Activated CD8-positive, alpha-beta T cell treated with anti-CD3 and anti-CD28 coated beads for 36 hours (primary cell): ENCODE results near the gene PPP1R16B. TPM values are rescaled to one million over a fixed set of nuclear protein-coding genes. Genes with fewer than 3 reads are reported as not detected.
A peak's percentile ranks its signal among the peaks of the same experiment; 100 is the strongest.

Experiments used
- ATAC-seq: fragments of 200-7000 bp; cut with Tn5 transposase; one replicate; pipeline ENCODE4 v1.10.0; 2021; ENCODE audit warnings: mild to moderate bottlenecking, moderate library complexity
- CTCF ChIA-PET: fragments of 350-600 bp; sonication (Branson Sonifier 250); formaldehyde crosslinking; loops from one replicate; lab custom pipeline; 2021; ENCODE audit warnings: antibody characterized with exemption; lab: Charles Lee
- POLR2A ChIA-PET: fragments of 350-600 bp; sonication (Branson Sonifier 250); formaldehyde crosslinking; loops from one replicate; lab custom pipeline; 2021; ENCODE audit warnings: antibody characterized with exemption; lab: Charles Lee
- DNase-seq: peaks from one replicate; pipeline ENCODE4 v3.0.0-alpha.2; 2020
- H3K27ac Mint-ChIP-seq: one replicate; pipeline ENCODE4 v1.8.0; 2021; ENCODE audit warnings: mild to moderate bottlenecking, mixed read lengths
- H3K27me3 Mint-ChIP-seq: one replicate; pipeline ENCODE4 v1.8.0; 2021; ENCODE audit warnings: mixed read lengths
- H3K36me3 Mint-ChIP-seq: one replicate; pipeline ENCODE4 v1.8.0; 2021; ENCODE audit warnings: low read depth, mixed read lengths
- H3K4me1 Mint-ChIP-seq: one replicate; pipeline ENCODE4 v1.8.0; 2021; ENCODE audit warnings: low read depth, mixed read lengths
- H3K4me3 Mint-ChIP-seq: one replicate; pipeline ENCODE4 v1.8.0; 2021; ENCODE audit warnings: mild to moderate bottlenecking, moderate library complexity, mixed read lengths
- H3K9me3 Mint-ChIP-seq: one replicate; pipeline ENCODE4 v1.8.0; 2021; ENCODE audit warnings: mixed read lengths
- intact Hi-C: fragments of 100-400 bp; cut with micrococcal nuclease; formaldehyde crosslinking; loops from one replicate; pipeline ENCODE4 v1.10.0; 2022
- total RNA-seq, 2 experiments: library from RNA; stranded (reverse); gene quantifications; one replicate each; pipeline ENCODE4 v1.2.3, GENCODE V29; 2021
- TF ChIP-seq, protein P1 (sequence below): fragments of 200-600 bp; IDR thresholded peaks from one replicate; pipeline ENCODE4 v1.8.0; 2022; ENCODE audit warnings: antibody characterized with exemption, mild to moderate bottlenecking

Gene PPP1R16B
- total RNA-seq, 2 experiments from 2014 or later: 74.9 to 81.4 TPM

DNA sequence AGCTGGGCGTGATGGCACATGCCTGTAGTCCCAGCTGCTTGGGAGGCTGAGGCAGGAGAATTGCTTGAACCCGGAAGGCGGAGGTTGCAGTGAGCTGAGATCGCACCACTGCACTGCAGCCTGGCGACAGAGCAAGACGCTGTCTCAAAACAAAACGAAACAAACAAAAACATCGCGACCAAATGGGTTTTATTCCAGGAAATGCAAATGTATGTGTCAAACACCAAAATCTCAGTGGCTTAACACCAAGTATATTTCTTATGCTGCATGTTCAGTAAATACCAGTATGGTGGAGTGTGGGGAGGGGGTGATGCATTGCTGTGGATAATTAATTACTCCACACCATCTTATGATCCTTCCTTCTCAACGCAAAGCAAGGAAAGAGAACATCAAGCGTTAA is 29.1 kb upstream of the PPP1R16B start:
- H3K36me3 Mint-ChIP-seq: peaks cover 28% of the 10 kb centered on the region
- TF ChIP-seq, protein P1, sequence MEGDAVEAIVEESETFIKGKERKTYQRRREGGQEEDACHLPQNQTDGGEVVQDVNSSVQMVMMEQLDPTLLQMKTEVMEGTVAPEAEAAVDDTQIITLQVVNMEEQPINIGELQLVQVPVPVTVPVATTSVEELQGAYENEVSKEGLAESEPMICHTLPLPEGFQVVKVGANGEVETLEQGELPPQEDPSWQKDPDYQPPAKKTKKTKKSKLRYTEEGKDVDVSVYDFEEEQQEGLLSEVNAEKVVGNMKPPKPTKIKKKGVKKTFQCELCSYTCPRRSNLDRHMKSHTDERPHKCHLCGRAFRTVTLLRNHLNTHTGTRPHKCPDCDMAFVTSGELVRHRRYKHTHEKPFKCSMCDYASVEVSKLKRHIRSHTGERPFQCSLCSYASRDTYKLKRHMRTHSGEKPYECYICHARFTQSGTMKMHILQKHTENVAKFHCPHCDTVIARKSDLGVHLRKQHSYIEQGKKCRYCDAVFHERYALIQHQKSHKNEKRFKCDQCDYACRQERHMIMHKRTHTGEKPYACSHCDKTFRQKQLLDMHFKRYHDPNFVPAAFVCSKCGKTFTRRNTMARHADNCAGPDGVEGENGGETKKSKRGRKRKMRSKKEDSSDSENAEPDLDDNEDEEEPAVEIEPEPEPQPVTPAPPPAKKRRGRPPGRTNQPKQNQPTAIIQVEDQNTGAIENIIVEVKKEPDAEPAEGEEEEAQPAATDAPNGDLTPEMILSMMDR: no peak
- peaks cover 7% of the 10 kb centered on the region for H3K9me3 Mint-ChIP-seq
- ATAC-seq (peak; percentile 27), DNase-seq (no peak)
- intact Hi-C loops: no loop called here
- peaks cover 7% of the 10 kb centered on the region for H3K4me1 Mint-ChIP-seq
- H3K27ac Mint-ChIP-seq: no peak overlapping the region
- no peaks in the 10 kb centered on the region for H3K27me3 Mint-ChIP-seq
- CTCF ChIA-PET: no interaction called here
- POLR2A ChIA-PET: no interaction called here
- no peak overlapping the region for H3K4me3 Mint-ChIP-seq

DNA sequence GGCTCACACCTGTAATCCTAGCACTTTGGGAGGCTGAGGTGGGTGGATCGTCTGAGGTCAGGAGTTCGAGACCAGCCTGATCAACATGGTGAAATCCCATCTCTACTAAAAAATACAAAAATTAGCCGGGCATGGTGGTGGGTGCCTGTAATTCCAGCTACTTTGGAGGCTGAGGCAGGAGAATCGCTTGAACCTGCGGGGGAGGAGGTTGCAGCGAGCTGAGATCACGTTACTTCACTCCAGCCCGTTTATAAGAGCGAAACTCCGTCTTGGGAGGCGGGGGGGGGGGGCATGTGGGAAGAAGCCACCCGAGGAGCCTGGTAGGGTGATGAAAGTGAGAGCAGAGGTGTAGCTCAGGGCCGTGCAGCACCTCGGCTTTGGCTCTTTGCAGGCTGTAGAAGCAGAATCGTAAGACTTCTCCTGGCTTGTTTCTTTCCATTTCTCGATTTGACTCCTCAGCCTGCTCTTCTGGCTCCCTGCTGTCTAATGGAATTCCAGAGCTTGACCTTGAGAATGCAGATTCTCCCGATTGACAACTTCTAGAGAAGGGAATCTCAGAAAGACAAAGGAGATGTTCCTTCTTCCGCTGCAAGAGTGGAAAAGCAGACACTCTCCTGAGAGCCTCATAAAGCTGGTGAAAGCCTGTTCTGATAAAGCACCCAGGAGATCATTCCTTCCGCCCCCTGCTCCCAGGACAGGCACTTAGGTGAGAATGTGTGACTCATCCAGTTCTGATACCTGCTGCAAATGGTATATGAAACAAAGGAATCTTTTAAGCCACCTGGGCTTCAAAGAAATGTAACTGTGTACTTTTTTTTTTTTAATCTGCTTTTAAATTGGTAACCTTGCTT is 26.0 kb upstream of the PPP1R16B start:
- TF ChIP-seq, protein P1: no peak
- H3K27me3 Mint-ChIP-seq: no peaks in the 10 kb centered on the region
- ATAC-seq (no peak), DNase-seq (no peak)
- no peak overlapping the region for H3K27ac Mint-ChIP-seq
- H3K36me3 Mint-ChIP-seq: peaks cover 3% of the 10 kb centered on the region
- intact Hi-C loops: no loop called here
- CTCF ChIA-PET: interaction anchor here (2.2 kb wide), 1 partner anchor 11 kb away, joined by 14 read pairs; no protein-coding TSS in a partner anchor
- no peak overlapping the region for H3K4me3 Mint-ChIP-seq
- H3K4me1 Mint-ChIP-seq: peaks cover 7% of the 10 kb centered on the region
- no peaks in the 10 kb centered on the region for H3K9me3 Mint-ChIP-seq
- POLR2A ChIA-PET: interaction anchor here (0.6 to 0.7 kb wide), 2 partner anchors 18 to 20 kb away, joined by 3 to 4 read pairs; no protein-coding TSS in a partner anchor

DNA sequence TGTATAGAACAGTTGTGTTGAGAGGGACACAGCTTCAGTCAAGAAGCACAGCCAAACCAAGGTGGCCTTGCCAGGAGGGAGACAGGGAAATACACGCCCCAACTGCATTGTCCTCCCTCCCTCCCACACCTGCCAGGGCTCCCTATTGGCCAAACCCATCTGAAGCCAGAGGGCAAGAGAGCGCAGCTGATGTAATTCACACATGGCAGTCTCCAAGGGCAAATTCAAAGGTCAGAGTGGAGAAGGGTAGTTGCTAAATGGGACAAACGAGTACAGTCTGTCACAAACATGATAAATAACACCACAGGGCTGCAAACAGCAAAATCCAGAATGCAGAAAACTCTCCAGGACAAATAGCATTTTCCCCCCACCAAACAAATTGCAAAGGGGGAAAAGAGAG is 23.2 kb upstream of the PPP1R16B start:
- H3K4me3 Mint-ChIP-seq: no peak overlapping the region
- ChIA-PET POLR2A (no interaction called here), CTCF (interaction anchor here (1.9 kb wide), 1 partner anchor 8 kb away, joined by 9 read pairs; no protein-coding TSS in a partner anchor)
- DNase-seq (no peak), ATAC-seq (no peak)
- TF ChIP-seq, protein P1: no peak
- H3K4me1 Mint-ChIP-seq: peaks cover 7% of the 10 kb centered on the region
- H3K9me3 Mint-ChIP-seq: no peaks in the 10 kb centered on the region
- H3K36me3 Mint-ChIP-seq: no peaks in the 10 kb centered on the region
- H3K27me3 Mint-ChIP-seq: no peaks in the 10 kb centered on the region
- intact Hi-C loops: no loop called here
- no peak overlapping the region for H3K27ac Mint-ChIP-seq

DNA sequence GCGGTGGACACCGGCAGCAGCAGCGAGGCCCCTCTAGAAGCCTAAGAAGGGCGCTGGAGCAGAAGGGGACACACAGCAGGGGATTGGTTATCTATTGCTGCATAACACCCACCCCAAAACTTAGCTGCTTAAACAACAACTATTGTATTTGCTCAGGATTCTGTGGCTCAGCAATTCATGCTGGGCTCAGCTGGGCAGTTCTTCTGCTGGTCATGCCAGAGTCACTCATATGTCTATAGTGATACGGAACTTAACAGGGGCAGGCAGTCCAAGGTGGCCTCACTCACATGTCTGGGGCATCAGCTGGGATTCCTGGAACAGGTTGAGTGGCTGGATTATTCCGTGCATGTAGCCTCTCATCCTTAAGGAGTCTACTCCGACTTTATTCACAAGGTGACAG is 17.6 kb upstream of the PPP1R16B start:
- Mint-ChIP-seq H3K36me3 (no peaks in the 10 kb centered on the region), H3K4me3 (no peak overlapping the region), H3K27ac (no peak overlapping the region), H3K4me1 (peaks cover 13% of the 10 kb centered on the region), H3K27me3 (no peaks in the 10 kb centered on the region), H3K9me3 (no peaks in the 10 kb centered on the region)
- ATAC-seq (no peak), DNase-seq (no peak)
- intact Hi-C loops: no loop called here
- TF ChIP-seq, protein P1: no peak
- POLR2A ChIA-PET: interaction anchor here (1.5 kb wide), 1 partner anchor 17 kb away, joined by 4 read pairs; the partner anchor contains the start of gene PPP1R16B
- CTCF ChIA-PET: interaction anchor here (1.1 to 1.6 kb wide), 2 partner anchors 23 to 36 kb away, joined by 3 to 8 read pairs; no protein-coding TSS in a partner anchor
